Fibroblast of lung (primary cell): ENCODE data around the gene JAK1. TPM values are rescaled to one million over a fixed set of nuclear protein-coding genes. Genes with fewer than 3 reads are reported as not detected.

Source experiments
- DNase-seq, 2 donors: peaks; one replicate each; pipeline versions ENCODE4 v3.0.0 to v3.0.0-alpha.2; 2010; ENCODE audit warnings: low read depth in 2 of 2
- H2AFZ ChIP-seq: 2 replicates; pipeline ENCODE4 v1.5.1; 2012; ENCODE audit warnings: low read length, control low read depth, inconsistent platforms
- H3K27ac ChIP-seq: 2 replicates; pipeline ENCODE4 v1.5.1; 2011; ENCODE audit warnings: low read length, control low read depth; ENCODE audit not compliant: insufficient read depth
- H3K27me3 ChIP-seq: 2 replicates; pipeline ENCODE4 v1.5.1; 2011; ENCODE audit warnings: mild to moderate bottlenecking, low read length; ENCODE audit not compliant: control insufficient read depth, insufficient read depth
- H3K36me3 ChIP-seq: 2 replicates; pipeline ENCODE4 v1.5.1; 2011; ENCODE audit warnings: low read length; ENCODE audit not compliant: control insufficient read depth, insufficient read depth
- H3K4me1 ChIP-seq: 2 replicates; pipeline ENCODE4 v1.5.1; 2011; ENCODE audit warnings: low read length; ENCODE audit not compliant: control insufficient read depth, insufficient read depth; ENCODE audit errors: extremely low read depth
- H3K4me2 ChIP-seq: 2 replicates; pipeline ENCODE4 v1.5.1; 2011; ENCODE audit warnings: low read length, control low read depth; ENCODE audit not compliant: insufficient read depth; ENCODE audit errors: extremely low read depth
- H3K4me3 ChIP-seq, 4 experiments: fragments of 200-600 bp in 1 of 4; sonication (generic) in 1 of 4; replicated peaks in 1 of 4; 2 replicates each; pipeline ENCODE4 v1.5.1; 2011 to 2016; ENCODE audit warnings: low read length in 4 of 4, low read depth in 3 of 4, mild to moderate bottlenecking in 3 of 4, control low read depth in 2 of 4, inconsistent platforms in 1 of 4, mixed read lengths in 1 of 4; ENCODE audit not compliant: insufficient read depth in 1 of 4; ENCODE audit errors: control extremely low read depth in 1 of 4
- H3K79me2 ChIP-seq: 2 replicates; pipeline ENCODE4 v1.5.1; 2012; ENCODE audit warnings: mild to moderate bottlenecking, low read length, inconsistent platforms; ENCODE audit not compliant: control insufficient read depth, insufficient read depth
- H3K9ac ChIP-seq: 2 replicates; pipeline ENCODE4 v1.5.1; 2011; ENCODE audit warnings: mild to moderate bottlenecking, low read length, control low read depth; ENCODE audit not compliant: insufficient read depth
- H3K9me3 ChIP-seq: 2 replicates; pipeline ENCODE4 v1.5.1; 2012; ENCODE audit warnings: low read depth, low read length; ENCODE audit not compliant: control insufficient read depth, insufficient read depth
- H4K20me1 ChIP-seq: 2 replicates; pipeline ENCODE4 v1.5.1; 2011; ENCODE audit warnings: low read length; ENCODE audit not compliant: control insufficient read depth, insufficient read depth; ENCODE audit errors: extremely low read depth
- EZH2 ChIP-seq: IDR thresholded peaks from 2 replicates; pipeline ENCODE4 v1.5.1; 2012; ENCODE audit warnings: low read length, control low read depth, mild to moderate bottlenecking; ENCODE audit errors: missing control alignments
- polyA plus RNA-seq, 2 donors: library from polyadenylated mRNA; depleted of rRNA in 1 of 2; stranded (reverse) in 1 of 2; unstranded in 1 of 2; fragments of >200 nt; gene quantifications; 2 replicates each; pipeline ENCODE4 v1.2.1, GENCODE V29; 2011 to 2012; ENCODE audit warnings: missing spikeins in 1 of 2
- total RNA-seq: library from RNA; depleted of rRNA; stranded (reverse); fragments of >200 nt; gene quantifications from 2 replicates; pipeline ENCODE4 v1.2.1, GENCODE V29; 2014
- TF ChIP-seq, protein P1 (sequence below), 2 donors: IDR thresholded peaks in 1 of 2; conservative IDR thresholded peaks in 1 of 2; 1 replicate in 1 of 2; 2 replicates in 1 of 2; pipeline ENCODE4 v1.5.1; 2011 to 2012; ENCODE audit warnings: low read length in 2 of 2, control low read depth in 1 of 2, inconsistent platforms in 1 of 2, low read depth in 1 of 2, mild to moderate bottlenecking in 1 of 2

Gene JAK1
- total and polyA plus RNA-seq, 2 donors (not counting 1 experiment from before 2014, with no cell fraction given), result 144 to 152 TPM

DNA sequence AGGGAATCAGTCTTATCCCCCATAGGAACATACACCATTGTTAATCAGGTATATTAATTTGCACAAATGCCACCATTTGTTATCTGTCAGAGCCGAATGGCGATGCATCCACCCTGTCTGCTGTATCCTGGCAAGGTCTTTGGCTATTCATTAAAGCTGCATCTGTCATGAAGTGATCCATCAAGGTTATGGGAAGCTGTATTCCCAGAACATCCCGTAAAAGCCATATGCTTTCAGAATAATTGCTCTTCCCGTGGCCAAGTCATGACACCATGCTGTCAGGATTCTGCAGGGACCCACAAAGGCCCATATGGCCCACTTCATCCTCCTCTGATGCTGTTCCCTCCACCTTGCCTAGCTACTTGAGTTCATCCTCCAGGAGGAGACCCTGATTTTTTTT is 117.5 kb downstream of the JAK1 start:
- H3K4me3 ChIP-seq, result no peak overlapping the region
- H3K27ac ChIP-seq, result no peak overlapping the region
- TF ChIP-seq, protein P1, sequence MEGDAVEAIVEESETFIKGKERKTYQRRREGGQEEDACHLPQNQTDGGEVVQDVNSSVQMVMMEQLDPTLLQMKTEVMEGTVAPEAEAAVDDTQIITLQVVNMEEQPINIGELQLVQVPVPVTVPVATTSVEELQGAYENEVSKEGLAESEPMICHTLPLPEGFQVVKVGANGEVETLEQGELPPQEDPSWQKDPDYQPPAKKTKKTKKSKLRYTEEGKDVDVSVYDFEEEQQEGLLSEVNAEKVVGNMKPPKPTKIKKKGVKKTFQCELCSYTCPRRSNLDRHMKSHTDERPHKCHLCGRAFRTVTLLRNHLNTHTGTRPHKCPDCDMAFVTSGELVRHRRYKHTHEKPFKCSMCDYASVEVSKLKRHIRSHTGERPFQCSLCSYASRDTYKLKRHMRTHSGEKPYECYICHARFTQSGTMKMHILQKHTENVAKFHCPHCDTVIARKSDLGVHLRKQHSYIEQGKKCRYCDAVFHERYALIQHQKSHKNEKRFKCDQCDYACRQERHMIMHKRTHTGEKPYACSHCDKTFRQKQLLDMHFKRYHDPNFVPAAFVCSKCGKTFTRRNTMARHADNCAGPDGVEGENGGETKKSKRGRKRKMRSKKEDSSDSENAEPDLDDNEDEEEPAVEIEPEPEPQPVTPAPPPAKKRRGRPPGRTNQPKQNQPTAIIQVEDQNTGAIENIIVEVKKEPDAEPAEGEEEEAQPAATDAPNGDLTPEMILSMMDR (conservative IDR thresholded peaks at IDR 0.05 in 1 of 2, IDR thresholded peaks at IDR 0.05 in 1 of 2; ENCODE audit: low read depth in 1 of 2, low read length in 2 of 2), result no peak
- TF ChIP-seq EZH2, result no peak
- no peaks in the 10 kb centered on the region for H3K79me2 ChIP-seq
- H3K4me1 ChIP-seq, result no peaks in the 10 kb centered on the region
- no peaks in the 10 kb centered on the region for H3K9me3 ChIP-seq
- no peak overlapping the region for H3K4me2 ChIP-seq
- no peaks in the 10 kb centered on the region for H3K27me3 ChIP-seq
- H4K20me1 ChIP-seq, result no peaks in the 10 kb centered on the region
- H2AFZ ChIP-seq, result no peak overlapping the region
- peaks cover 21% of the 10 kb centered on the region for H3K36me3 ChIP-seq
- H3K9ac ChIP-seq, result no peak overlapping the region
- no peak for DNase-seq

DNA sequence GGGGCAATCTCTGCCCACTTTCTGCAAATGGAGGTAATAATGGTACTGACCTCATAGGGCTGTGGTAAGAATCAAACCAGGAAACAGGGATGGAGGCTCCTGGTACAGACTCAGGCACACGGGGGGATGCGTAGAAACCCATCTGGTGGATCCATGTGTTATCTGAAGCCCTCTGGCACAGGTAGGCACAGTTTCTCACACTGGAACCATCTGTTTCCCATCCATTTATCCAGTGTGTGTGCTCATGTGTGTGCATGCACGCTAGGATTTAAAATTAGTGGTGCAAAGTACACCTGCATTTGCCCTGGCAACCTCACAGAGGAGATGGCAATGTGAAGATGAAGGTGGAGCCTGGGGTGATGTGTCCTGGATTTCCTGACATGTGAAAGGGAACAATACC is 118.2 kb downstream of the JAK1 start:
- H3K36me3 ChIP-seq, result peaks cover 21% of the 10 kb centered on the region
- no peak for DNase-seq
- no peaks in the 10 kb centered on the region for H3K9me3 ChIP-seq
- H3K4me1 ChIP-seq, result no peaks in the 10 kb centered on the region
- no peak overlapping the region for H3K9ac ChIP-seq
- H3K4me2 ChIP-seq, result no peak overlapping the region
- no peak overlapping the region for H3K4me3 ChIP-seq
- H3K27ac ChIP-seq, result no peak overlapping the region
- H2AFZ ChIP-seq, result no peak overlapping the region
- TF ChIP-seq EZH2, result no peak
- TF ChIP-seq, protein P1 (conservative IDR thresholded peaks at IDR 0.05 in 1 of 2, IDR thresholded peaks at IDR 0.05 in 1 of 2; ENCODE audit: low read depth in 1 of 2, low read length in 2 of 2), result no peak
- H3K79me2 ChIP-seq, result no peaks in the 10 kb centered on the region
- no peaks in the 10 kb centered on the region for H4K20me1 ChIP-seq
- H3K27me3 ChIP-seq, result no peaks in the 10 kb centered on the region

DNA sequence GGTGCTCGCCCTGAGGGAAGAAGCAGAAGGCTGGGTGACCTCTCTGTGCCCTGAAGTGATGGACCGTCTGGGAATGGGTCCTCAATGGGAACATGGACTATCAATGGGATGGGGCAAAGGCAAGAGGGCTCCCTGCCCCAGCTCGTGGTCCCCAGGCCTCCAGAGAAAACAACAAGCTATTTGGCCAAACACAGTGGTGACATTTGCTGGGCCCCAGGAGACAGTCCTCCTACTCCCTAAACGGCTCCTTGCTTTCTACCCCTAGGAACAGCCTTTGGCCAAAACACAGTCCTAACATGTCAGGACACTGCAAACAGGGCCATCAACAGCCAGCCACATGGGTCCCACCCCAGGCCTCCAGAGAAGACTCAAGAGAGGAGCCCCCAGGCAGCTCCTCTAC is 118.7 kb downstream of the JAK1 start:
- H3K9me3 ChIP-seq, result no peaks in the 10 kb centered on the region
- H3K4me3 ChIP-seq, result no peak overlapping the region
- no peaks in the 10 kb centered on the region for H3K27me3 ChIP-seq
- no peaks in the 10 kb centered on the region for H3K4me1 ChIP-seq
- no peaks in the 10 kb centered on the region for H4K20me1 ChIP-seq
- peaks cover 20% of the 10 kb centered on the region for H3K36me3 ChIP-seq
- H3K9ac ChIP-seq, result no peak overlapping the region
- no peak overlapping the region for H3K4me2 ChIP-seq
- no peak for TF ChIP-seq EZH2
- TF ChIP-seq, protein P1 (conservative IDR thresholded peaks at IDR 0.05 in 1 of 2, IDR thresholded peaks at IDR 0.05 in 1 of 2; ENCODE audit: low read depth in 1 of 2, low read length in 2 of 2), result no peak
- H2AFZ ChIP-seq, result no peak overlapping the region
- H3K79me2 ChIP-seq, result no peaks in the 10 kb centered on the region
- no peak overlapping the region for H3K27ac ChIP-seq
- DNase-seq, result no peak
